Activated CD8-positive, alpha-beta memory T cell treated with anti-CD3 and anti-CD28 coated beads for 4 hours (primary cell): ENCODE measurements around the gene ARRDC3.
"Not testable (repeated sequence)": the region's sequence is repeated elsewhere in the genome, so short reads cannot be mapped to it uniquely, and the experiment has no call there.

Experiments used
- DNase-seq, 2 donors: peaks; one replicate each; pipeline ENCODE4 v3.0.0-alpha.2; 2020; ENCODE audit warnings: low read depth in 2 of 2

ARRDC3 gene

DNA sequence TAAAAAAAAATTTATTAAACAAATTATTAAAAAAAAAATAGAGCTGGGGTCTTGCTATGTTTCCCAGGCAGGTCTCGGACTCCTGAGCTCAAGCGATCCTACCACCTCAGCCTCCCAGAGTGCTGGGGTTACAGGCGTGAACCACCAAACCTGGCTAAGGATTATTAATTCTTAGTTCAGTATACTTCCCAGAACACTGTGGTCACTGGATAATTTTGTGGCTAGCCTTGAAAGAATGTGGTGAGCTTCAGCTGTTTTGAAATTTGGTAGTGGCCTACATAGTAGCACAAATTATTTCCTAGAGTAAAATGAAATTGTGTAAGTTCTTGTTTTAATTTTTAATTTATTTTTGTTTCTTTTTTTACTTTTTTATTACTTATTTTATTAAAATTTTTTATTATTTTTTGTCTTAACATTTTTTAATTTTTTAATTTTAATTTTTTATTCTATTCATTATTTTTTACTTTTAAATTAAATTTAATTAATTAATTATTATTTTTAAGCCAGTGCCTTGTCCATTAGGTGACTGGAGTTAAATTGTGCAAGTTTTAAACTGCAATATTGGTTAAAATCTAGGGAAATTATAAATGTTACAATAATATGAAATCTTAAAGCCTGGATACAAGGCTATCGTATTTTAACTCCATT lies 23.0 kb downstream of the ARRDC3 start:
- DNase-seq, result no peak

DNA sequence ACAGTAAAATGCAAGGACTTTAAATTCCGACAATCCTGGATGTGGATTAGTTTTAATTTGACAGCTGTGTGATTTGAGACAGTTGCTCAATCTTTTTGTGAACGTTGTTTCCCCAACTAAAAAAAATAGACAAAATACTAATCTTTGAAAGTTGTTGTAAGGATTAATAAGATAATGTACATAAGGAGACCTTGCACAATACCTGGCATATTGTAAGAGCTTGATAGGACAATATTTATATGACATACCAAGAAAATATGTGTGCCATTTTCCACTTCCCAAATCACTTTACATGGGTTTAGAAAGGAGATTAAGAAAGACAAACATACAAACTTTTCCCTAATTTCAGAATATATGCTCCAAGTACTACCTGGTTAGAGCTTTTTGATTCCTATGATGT lies 25.3 kb downstream of the ARRDC3 start:
- no peak for DNase-seq

DNA sequence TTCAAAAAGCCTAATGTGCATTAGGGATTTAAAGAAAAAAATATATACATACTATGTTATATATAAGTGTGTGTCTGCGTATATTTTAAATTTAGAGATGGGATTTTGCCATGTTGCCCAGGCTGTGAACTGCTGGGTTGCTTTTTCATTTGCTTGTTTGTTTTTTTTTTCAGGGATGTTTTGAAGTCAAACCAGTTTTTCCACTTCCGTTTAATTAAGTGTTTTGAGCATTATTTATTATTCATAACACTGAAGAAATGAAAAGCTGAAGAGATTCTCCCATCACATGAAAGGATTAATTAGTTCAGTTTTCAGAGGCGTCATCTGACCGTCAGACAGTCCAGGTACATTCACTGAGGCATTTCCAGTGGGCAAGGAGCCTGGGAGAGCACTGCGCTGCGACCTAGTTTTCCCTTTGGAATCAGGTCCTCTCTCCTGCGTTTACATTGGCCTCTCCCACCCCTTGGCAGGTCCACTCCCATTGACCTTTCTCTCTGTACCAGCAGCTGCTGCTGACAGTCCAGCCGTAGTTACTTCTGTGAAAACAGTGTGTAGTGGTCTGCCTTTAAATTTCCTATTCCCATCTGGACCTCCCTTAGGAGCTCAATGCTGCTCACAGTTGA lies 26.0 kb downstream of the ARRDC3 start:
- no peak for DNase-seq

DNA sequence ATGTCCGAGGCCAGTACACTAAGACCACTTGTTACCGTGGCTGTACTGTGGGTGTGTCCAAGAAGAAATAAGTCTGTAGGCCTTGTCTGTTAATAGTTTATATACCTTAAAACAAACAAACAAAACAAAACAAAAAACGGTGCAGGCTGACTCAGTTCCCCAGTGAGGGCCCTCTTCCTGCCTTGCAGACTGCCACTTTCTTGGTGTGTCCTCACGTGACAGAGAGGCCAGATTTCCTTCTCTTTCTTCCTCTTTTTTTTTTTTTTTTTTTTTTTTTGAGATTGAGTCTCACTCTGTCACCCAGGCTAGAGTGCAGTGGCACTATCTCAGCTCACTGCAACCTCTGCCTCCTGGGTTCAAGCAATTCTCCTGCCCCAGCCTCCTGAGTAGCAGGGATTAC lies 28.2 kb downstream of the ARRDC3 start:
- DNase-seq, result not testable (repeated sequence)

DNA sequence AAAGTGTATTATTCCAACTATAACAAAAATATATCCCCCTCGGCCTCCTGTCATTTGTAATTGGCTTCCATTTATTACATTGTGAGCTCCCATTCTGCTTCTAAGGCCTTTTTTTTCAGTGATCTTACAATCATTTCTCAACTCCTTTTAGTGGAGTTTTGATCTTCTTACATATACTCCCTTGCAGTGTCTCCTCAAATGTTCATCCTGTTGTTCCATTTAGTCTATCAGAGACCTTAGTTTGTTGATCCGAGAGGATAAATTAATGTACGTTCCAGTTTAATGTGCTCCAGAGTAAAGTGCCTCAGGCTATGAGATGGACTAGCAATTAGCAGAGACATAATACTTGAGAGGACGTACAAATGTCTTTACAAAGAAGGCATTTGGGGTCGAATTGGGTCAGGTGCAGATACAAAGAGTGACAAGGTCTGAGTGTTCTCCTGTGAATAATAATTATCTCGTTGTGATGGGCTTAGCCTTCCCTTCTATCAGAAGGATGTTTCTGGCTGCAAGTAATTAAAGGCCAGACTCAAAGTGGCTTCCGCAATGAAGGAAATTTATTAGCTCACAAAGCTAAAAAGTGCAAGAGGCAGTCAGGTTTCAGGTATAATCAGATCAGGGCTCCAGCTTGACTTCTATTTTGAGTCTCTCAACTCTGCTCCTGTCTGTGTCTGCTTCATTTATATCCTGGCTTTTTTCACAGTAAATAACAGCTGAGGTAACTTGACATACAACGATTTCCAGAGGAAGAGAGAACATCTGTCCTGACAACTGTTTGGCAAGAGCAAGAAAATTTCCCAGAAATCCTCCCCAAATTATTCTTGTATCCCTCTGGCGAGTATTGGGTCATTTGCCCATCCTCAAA lies 30.1 kb downstream of the ARRDC3 start:
- no peak for DNase-seq

DNA sequence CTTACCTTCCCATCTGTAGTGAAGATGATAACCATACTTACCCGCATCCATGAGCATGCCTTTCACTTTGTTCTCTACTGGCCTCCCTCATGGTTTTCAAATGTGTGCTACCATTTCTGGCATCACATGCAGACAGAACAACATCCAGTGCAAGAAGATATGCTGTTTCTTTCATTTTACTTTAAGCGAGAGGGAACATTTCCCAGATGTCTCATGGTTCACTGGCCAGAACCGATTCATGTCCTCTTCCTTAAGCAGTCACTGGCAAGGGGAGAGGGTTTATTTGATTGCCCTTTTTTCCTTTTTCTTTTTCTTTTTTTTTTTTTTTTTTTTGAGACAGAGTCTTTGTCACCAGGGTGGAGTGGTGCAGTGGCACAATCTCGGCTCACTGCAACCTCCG lies 37.7 kb downstream of the ARRDC3 start:
- DNase-seq, result no peak

DNA sequence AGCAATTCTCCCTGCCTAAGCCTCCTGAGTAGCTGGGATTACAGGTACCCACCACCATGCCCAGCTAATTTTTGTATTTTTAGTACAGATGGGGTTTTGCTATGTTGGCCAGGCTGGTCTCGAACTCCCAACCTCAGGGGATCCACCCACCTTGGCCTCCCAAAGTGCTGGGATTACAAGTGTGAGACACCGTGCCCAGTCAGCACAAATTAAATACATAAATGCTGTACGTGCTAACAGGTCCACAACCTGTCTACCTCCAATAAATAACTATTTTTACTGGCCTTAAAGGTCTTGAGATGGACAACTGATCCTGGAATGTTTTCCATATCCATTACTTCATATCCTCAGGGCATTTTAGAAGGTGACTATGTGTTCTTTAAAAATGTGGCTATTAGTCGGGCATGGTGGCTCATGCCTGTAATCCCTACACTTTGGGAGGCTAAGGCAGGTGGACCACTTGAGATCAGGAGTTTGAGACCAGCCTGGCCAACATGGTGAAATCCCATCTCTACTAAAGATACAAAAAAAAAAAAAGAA lies 38.4 kb downstream of the ARRDC3 start:
- DNase-seq, result not testable (repeated sequence)

DNA sequence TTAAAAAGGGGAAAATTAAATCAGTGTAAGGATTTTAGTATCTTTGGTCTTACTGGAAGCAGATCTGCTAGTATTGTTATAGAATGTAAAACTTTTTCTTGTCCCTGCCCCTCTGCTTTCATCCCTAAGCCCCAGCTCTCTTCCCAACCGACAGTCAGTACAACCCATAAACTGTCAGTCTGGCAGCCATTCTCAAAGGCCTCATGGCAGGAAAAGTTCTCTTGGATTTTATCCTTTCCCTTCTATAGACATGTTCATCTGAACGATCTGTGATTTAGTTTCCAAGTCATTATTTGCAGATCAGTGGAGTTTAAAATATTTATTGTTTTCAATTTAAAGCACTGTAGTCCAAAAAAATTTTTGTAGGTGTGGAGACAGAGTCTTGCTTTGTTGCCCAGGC lies 39.2 kb downstream of the ARRDC3 start:
- DNase-seq, result no peak

DNA sequence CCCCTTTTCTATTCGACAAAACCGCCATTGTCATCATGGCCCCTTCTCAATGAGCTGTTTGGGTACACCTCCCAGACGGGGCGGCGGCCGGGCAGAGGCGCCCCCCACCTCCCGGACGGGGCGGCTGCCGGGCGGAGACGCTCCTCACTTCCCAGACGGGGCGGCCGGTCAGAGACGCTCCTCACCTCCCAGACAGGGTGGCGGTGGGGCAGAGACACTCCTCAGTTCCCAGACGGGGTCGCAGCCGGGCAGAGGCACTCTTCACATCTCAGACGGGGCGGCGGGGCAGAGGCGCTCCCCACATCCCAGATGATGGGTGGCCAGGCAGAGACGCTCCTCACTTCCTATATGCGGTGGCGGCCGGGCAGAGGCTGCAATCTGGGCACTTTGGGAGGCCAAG lies 40.2 kb downstream of the ARRDC3 start:
- not testable (repeated sequence) for DNase-seq

DNA sequence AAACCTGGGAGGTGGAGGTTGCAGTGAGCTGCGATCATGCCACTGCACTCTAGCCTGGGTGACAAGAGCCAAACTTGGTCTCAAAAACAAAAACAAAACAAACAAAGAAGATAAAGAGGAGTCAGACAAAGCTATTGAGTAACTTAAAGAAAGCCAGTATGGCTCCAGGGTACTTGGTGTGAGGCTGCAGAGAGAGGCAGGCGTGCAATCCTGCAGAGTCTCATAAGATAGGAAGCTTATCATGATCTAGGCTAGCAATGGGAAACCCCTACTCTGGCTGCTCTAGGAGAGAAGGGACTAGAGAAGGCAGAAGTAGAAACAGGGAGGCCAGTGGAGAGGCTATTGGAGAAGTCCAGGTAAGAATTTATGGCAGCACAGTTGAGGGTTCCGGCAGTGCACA lies 42.0 kb downstream of the ARRDC3 start:
- no peak for DNase-seq

DNA sequence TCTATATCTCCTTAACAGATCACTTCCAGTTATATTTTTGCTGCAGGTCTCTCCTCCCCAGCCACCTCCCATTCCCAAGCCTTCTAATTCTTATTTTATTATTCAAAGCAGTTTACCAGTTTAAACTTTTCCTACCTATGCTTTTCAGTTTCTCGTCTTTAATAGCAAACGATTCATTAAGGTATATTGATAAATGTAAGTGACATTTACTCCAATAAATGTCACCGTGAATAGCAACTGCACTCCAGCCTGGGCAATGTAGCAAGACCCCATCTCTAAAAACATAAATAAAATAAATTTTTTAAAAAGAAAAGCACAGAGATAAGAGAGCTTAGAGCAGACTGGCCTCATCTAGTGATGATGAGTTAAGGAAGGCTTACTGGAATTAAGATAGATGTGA lies 42.6 kb downstream of the ARRDC3 start:
- DNase-seq, result no peak

DNA sequence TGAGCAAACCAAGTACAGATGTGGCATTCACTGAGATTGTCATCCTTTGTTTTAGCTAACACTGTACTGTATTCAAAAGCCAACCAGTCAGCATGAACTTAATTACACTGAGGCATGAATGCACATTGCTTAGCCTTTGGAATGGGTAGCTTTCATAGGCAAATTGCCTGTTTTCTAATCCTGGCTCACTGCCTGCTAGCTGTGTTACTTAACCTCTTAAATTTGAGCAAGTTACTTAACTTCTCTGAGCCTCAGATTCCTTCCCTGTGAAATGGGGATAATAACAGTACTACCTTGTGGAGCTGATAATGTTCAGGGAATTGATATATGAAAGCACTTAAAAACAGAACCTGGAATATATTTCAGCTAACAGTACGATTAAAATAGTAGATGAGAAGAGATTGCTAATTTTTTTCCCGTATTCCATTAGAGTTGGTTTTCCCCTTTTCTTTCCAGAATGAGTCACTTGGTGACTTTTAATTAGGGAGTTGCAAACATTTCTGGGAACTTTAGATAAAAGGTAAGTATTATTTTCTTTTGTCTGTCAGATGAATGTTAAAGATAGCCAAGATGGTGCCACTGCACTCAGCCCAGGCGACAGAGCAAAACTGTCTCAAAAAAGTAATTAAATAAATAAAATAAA lies 43.9 kb downstream of the ARRDC3 start:
- DNase-seq, result no peak

DNA sequence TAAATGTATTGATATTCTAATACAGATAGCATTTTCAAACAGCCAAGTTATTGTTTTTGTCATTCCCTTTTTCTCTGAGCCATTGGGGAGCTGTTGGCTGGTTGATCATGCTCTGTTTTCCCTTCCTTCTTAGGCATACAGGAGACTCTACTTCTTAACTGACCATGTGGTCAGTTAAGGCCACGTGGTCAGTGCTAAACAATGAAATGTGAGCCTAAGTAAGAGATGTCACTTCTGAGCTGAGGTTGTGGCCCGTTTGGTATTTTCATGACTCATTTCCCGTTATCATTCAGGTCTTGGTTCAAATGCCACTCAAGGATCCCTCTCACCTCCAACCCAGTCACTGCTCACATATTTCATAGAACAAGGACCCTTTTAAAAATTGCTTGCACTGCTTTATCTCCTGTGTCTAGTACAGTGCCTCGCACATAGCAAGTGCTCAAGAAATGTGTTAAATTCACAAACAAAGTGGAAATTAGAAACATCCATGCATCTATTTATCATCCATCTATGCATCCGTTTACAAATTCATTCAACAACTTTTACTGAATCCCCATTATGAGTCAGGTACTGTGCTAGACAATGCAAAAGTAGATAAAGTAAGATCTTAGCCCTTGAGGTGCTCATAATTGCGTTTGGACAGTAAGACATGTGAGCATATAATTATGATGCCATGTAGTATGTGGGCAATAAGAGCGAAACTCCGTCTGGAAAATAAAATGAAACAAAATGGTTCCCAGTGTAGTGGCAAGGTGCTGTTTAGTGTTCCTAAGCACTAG lies 50.7 kb downstream of the ARRDC3 start:
- no peak for DNase-seq

DNA sequence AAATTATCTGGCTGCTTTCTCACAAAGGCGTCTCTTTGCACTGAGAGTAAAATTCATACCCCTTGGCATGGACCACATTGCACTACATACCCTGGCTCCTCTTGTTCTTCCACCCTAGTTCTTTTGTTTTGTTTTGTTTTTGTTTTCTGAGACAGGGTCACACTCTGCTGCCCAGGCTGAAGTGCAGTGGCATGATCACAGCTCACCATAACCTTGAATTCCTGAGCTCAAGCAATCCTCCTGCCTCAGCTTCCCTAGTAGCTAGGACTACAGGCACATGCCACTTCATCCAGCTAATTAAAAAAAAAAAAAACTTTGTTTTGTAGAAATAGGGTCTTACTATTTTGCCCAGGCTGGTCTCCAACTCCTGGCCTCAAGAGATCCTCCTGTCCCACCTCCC lies 51.4 kb downstream of the ARRDC3 start:
- no peak for DNase-seq

DNA sequence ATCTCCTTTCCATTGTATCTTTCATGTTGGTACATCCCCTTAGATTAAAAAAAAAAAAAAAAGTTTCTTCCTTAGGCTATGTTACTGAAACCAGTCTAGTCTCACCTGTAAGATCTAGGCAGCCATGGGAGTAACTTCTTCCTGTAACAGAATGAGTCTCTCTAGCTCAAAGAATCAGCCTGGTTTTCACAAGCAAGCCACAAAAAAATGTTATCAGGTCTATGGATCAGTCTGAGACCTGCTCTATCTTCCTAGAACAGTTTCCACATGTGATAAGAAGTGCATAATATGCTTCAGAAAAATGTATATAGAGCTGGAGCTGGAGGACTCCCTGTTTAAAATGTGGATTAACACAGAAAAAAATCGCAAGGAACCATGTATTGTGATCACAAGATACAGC lies 53.8 kb downstream of the ARRDC3 start:
- no peak for DNase-seq

DNA sequence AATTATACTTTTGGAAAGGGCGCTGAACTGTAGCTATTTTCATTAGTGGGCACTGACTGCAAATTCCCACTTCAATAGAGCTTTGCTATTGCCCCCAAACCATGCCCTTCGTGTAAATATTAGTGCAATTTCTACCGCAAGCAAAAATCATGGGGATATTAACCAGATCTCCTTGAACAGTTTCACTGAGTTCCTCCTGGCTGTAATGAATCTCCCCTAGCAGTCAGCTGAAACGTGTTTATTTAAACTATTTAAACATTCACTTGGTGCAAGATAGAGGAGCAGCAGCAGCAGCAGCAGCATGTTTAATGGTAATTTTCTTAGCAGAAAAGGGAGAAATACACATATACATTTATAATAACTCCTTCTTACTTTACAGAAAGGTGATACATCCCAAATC lies 54.4 kb downstream of the ARRDC3 start:
- DNase-seq, result no peak

DNA sequence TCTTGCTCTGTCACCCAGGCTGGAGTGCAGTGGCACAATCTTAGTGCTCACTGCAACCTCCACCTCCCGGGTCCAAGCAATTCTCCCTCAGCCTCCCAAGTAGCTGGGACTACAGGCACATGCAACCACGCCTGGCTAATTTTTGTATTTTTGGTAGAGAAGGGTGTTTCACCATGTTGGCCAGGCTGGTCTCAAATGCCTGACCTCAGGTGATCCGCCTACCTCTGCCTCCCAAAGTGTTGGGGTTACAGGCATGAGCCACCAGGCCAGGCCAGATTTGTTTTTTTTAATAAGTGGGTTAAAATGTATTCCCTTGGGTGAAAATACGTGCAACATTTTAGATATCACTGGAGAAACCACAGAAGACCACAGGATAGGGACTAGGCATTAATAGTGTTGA lies 60.1 kb downstream of the ARRDC3 start:
- not testable (repeated sequence) for DNase-seq

DNA sequence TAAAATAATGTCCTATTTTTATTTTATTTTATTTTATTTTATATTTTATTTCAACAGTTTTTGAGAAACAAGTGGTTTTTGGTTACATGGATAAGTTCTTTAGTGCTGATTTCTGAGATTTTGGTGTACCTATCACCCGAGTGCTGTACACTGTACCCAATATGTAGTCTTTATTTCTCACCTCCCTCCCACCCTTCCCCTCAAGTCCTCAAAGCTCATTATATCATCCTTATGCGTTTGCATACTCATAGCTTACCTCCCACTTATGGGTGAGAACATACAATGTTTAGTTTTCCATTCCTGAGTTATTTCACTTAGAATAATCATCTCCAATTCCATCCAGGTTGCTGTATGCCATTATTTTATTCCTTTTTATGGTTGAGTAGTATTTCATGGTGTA lies 63.5 kb downstream of the ARRDC3 start:
- no peak for DNase-seq

DNA sequence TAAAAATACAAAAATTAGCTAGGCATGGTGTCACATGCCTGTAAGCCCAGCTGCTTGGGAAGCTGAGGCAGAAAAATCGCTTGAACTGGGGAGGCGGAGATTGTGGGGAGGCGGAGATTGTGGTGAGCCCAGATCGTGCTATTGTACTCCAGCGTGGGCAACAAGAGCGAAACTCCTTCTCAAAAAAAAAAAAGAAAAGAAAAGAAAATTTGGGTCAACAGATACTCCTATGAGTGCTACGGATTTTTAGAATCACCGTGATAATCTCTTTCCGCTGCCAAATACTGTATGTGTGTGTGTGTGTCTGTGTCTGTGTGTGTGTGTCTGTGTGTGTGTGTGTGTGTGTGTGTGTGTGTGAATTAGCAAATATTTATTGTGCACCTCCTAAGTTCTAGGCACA lies 64.4 kb downstream of the ARRDC3 start:
- no peak for DNase-seq
